Brain microvascular endothelial cell (primary cell): ENCODE results near the gene B4GAT1.
A peak's percentile ranks its signal among the peaks of the same experiment; 100 is the strongest.

ENCODE experiments used
- DNase-seq: peaks from one replicate; pipeline ENCODE4 v3.0.0-alpha.2; 2020
- H3K27ac ChIP-seq: fragments of 250-450 bp; sonication (Bioruptor Pico); 2 replicates; pipeline ENCODE4 v1.5.1; 2020; ENCODE audit warnings: mild to moderate bottlenecking, moderate library complexity
- H3K27me3 ChIP-seq: fragments of 250-450 bp; sonication (Bioruptor Pico); replicated peaks from 2 replicates; pipeline ENCODE4 v1.5.1; 2020; ENCODE audit warnings: mild to moderate bottlenecking
- H3K36me3 ChIP-seq: fragments of 250-450 bp; sonication (Bioruptor Pico); replicated peaks from 2 replicates; pipeline ENCODE4 v1.5.1; 2020; ENCODE audit warnings: mild to moderate bottlenecking
- H3K4me3 ChIP-seq: 2 replicates; pipeline ENCODE4 v1.5.1; 2011; ENCODE audit warnings: low read depth, mild to moderate bottlenecking, control low read depth, low read length, moderate library complexity
- CTCF ChIP-seq: IDR thresholded peaks from 2 replicates; pipeline ENCODE4 v1.5.1; 2011; ENCODE audit warnings: low read depth, mild to moderate bottlenecking, moderate library complexity, low read length, control low read depth, inconsistent platforms; ENCODE audit errors: missing control alignments
- in situ Hi-C: cut with HindIII; loops from 2 replicates; pipeline ENCODE4 v1.10.0; 2017; ENCODE audit warnings: low sequenced_read_pairs, low pct_ligation_motif_present

B4GAT1 gene

GRCh38 chr11:66337103-66337899, 10.1 kb downstream of the B4GAT1 start:
- Histone ChIP-seq H3K27ac (peak overlapping the region; percentile 97), H3K36me3 (peaks cover 39% of the 10 kb centered on the region), H3K4me3 (no peak overlapping the region), H3K27me3 (no peaks in the 10 kb centered on the region)
- in situ Hi-C loops: no loop called here
- peak; percentile 23 for DNase-seq
- peak; percentile 6 for TF ChIP-seq CTCF

- H3K4me3 ChIP-seq: peak within 1 kb of the TSS; percentile 76
- H3K36me3 ChIP-seq: peaks cover 34% of the 10 kb centered on the region
- in situ Hi-C loops: no loop called here
- peak; percentile 17 for TF ChIP-seq CTCF
- no peaks in the 10 kb centered on the region for H3K27me3 ChIP-seq
- peak; percentile 98 for DNase-seq
- H3K27ac ChIP-seq: peak within 1 kb of the TSS; percentile 97
Measured at GRCh38 chr11:66336234-66337102, 11.0 kb downstream of the B4GAT1 start, which contains the start of gene RIN1. RIN1 (minus strand) TSS chr11:66336434; CDS start chr11:66336402, 32 bp downstream.

- TF ChIP-seq CTCF: peak; percentile 30
- H3K36me3 ChIP-seq: peaks cover 28% of the 10 kb centered on the region
Measured at GRCh38 chr11:66335531-66336233, 11.7 kb downstream of the B4GAT1 start.

GRCh38 chr11:66334605-66335442, 12.6 kb downstream of the B4GAT1 start:
- H3K4me3 ChIP-seq: peak overlapping the region; percentile 76
- H3K27ac ChIP-seq: peak overlapping the region; percentile 97
- no peaks in the 10 kb centered on the region for H3K27me3 ChIP-seq
- TF ChIP-seq CTCF: no peak
- no peak for DNase-seq
- peaks cover 22% of the 10 kb centered on the region for H3K36me3 ChIP-seq
- in situ Hi-C loops: no loop called here

More at GRCh38 chr11:66335531-66336233, 11.7 kb downstream of the B4GAT1 start:
- Histone ChIP-seq H3K4me3 (peak overlapping the region; percentile 76), H3K27ac (peak overlapping the region; percentile 97), H3K27me3 (no peaks in the 10 kb centered on the region)
- peak; percentile 62 for DNase-seq
- in situ Hi-C loops: no loop called here

GRCh38 chr11:66333896-66334604, 13.4 kb downstream of the B4GAT1 start:
- peak overlapping the region; percentile 76 for H3K4me3 ChIP-seq
- peaks cover 16% of the 10 kb centered on the region for H3K36me3 ChIP-seq
- no peaks in the 10 kb centered on the region for H3K27me3 ChIP-seq
- DNase-seq: no peak
- in situ Hi-C loops: no loop called here
- TF ChIP-seq CTCF: no peak
- H3K27ac ChIP-seq: no peak overlapping the region
